ENCODE data around the gene PROX1.

The PROX1 gene

GRCh38 chr1:213987927-213988506 lies at the start of gene PROX1:
PROX1 (plus strand) TSS chr1:213987973; CDS start chr1:213996536, 8,563 bp downstream.
- peak; percentile 87 for DNase-seq

GRCh38 chr1:213938776-213939175 lies 49.0 kb upstream of the PROX1 start:
- DNase-seq = no peak

DNA sequence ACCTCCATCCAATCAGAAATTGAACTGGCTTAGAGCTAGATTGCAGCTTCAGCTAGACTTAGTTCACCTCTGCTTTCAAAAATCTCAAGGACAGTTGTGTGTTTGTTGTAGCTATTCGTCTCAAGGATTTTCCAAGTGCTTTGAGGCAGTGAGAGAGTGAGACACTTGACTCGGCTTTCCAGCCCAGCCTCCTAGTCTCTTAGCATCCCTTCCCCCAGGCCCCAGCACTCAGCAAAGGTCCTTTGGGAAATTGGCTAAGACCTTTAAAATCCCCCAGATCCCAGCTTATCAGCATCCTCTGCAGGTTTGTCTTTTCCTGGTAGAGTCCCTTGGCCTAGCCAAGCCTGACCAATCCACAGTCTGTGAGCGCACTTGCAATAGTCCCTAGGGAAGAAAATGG lies 47.9 kb upstream of the PROX1 start:
- DNase-seq = no peak

DNA sequence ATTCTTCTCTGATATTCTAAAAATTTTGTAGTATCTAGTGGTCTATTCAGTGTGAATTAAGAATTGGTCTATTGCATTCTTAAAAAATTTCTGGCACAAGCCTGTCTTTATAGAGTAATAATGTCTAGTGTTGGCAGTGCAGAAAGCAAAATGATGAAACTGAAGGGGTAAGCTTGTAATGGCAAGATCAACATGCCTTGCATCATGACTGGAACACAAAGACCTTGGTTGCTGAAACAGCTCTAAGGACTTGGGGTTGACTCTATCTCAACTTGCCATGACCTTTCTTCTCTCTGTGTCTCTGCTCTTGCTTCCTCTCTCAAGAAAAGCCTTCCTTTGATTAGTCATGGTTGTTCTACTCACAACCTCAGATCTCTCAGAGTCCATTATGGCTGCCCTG lies 46.8 kb upstream of the PROX1 start:
- DNase-seq = no peak

DNA sequence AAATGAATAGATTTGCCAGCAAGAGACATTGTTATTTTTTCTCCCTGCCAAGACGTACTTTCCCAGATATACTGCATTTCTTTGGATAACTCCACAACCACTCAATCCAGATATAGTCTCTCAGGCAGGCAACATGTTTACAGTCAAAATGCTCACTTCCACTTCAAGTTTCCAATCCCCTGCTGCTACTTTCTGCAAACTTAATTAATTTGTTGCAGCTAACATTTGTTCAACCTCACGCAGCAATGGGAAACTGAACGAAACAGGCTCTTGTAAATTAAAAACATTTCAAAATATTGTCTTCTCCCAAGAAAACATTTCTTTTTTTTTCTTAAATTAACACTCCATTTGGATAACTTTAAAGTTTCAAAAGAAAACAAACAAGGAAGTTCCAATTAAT lies 45.7 kb upstream of the PROX1 start:
- DNase-seq = no peak

DNA sequence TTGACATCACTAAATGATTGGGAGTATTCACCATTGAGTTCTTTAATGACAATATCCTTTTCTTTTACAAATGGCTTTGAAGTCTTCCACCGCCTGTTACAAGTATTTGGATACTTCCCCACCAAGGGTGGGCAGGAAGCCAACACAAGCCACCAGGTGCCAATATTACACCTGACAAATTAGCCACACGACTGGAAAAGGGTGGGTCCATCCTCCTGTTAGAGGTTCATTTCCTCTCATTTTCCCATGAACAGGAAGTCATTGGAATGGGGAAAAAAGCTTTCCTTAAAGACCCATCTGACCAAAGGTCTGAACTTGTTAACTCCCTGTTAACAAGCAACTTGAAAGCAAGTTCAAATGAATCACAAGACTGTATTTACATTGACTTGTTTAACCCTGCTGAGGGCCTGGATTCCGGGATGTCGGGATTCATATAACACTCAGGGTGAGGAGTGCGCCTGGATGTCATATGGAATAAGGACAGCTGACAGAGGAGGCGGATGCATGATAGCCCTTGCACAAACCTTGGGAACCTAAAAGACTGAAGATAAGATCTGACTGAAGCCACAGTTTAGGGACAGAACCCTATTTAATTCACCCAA lies 40.5 kb upstream of the PROX1 start:
- DNase-seq = no peak

- no peak for DNase-seq
Observed at GRCh38 chr1:213951876-213952275, 35.9 kb upstream of the PROX1 start.

DNA sequence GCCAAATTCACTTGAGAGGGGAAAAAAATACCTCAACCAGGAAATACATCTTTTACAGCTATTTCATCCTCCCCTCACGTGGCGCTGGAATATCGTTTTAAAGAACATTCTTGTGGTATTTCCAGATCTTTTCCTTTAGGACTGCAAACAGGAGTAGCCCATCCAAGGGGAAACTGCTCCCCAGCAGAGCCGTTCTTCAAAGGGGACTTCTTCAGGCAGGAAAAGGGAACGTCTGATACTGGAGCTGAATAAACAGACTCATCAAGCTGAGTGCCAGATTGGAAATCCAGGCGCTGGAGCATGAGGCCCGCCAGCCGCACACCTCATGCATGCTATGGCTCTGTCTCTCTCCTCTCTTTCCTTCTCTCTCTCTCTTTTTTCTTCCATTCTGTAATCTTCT lies 34.0 kb upstream of the PROX1 start:
- DNase-seq = no peak

DNA sequence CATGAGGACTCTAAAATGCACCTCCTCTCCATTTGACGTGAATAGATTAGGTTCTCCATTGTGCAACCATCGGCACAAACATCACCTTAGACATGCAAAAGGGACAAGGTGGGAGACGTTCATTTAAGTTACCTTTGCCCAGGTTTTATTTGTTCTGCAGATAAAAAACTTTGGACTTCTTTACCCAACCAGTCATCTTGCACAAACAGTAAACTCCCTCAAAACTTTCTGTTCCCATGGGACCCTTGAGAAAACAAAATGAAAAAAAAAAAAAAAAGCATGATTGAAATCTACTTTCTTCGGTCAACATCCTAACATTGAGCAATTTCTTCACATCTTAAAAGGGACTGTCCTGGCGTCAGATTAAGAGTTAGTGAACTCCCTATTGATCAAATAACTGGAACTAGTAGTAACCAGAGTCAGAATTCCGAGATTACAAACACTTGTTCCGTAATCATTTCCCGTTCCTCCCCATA lies 31.4 kb upstream of the PROX1 start:
- no peak for DNase-seq

GRCh38 chr1:213958346-213958745 lies 29.4 kb upstream of the PROX1 start:
- DNase-seq = no peak

DNA sequence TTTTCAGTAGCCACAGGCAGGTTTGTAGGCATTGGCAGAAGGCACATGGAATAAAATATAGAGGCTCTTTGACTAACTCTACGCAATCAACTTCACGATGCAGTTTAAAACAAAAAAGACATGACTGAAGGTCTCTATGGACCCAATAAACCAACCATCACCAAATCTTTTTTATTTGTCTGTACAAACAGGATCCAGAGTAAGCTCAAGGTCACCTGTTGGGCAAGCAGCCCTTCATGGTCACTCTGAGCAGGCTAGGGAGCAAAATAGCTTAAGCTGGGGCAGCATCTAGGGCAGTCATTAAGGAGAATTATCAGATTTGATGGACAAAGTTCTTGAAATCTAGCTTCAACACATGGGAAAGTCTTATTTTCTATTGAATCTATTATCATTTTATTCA lies 26.8 kb upstream of the PROX1 start:
- DNase-seq = no peak

- DNase-seq = no peak
Observed at GRCh38 chr1:213962508-213962907, 25.3 kb upstream of the PROX1 start.

GRCh38 chr1:213966122-213966521 lies 21.7 kb upstream of the PROX1 start:
- no peak for DNase-seq

DNA sequence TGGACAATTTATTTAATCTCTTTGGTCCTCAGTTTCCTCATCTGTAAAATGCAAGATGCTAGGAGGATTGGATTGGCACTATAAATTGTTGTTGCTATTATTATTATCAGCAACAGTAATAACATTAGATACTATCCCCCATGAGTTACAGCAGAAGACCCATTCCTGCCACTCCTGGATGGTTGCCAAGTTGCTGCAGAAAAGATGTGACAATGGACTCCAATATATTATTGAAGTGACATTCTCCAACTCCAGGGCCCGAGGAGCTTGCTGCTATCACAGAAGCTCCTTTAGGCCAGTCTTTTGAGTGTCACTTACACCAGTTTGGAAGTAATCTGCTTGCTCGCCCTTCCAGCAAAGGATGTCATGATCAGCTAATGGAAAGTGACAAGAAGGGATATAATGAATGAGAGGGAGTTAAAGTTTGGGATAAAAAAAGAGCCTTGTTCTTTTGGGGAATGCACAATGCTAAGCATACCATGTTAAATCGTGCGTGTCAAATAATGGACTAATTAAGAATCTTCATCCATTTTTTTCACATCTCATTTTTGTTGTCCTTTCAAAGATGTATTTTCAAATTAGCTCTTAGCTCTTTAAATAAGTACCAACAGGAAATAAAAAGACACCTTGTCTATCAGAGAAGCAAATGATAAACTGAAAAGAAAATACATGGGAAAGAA lies 19.5 kb upstream of the PROX1 start:
- DNase-seq = no peak

DNA sequence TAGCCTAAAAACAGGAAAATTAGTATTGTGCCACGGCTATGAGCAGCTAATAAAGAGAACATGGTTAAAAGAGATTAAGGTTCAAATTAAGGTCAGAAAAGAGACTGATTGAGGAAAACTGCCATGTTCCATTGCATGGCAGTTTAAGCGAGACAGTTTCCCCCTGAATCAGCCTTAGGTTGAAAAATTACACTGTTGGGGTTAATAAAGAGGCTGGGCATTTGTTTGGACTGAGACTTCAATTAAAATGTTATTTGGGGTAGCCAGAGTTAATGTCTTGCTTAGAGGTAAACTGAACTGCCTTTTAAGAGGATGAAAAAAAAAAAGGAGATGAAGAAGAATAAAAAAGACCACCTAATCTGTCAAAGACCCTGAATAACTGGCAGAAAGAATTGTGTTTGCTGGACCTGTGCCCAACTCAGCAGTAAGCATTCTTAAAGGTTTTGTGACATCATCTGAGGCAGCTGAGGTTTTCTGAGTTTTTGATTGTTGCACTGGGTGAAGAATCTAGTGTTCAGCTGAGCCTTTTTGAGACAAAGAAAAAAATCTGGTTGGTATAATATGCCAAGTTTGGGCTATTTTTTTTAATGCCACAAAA lies 17.7 kb upstream of the PROX1 start:
- no peak for DNase-seq

- no peak for DNase-seq
Observed at GRCh38 chr1:213972141-213972540, 15.6 kb upstream of the PROX1 start.

DNA sequence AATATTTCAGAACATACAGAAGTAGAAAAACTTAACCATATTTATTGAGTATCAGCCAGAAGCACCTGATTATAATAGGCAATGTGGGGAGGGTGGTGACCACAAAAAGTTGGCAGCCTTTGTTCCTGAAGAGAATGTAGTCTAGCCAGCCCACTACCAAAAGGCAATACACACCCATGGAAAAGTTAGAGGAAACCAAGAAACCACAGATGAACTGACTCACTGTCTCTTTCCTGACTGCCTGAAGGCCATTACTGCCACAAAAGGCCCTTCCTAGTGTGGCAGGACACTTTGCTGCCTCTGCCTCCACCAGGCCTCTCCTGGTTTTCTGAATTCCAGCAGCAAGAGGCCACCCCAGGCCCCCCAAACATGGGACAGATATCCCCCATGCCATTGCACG lies 14.6 kb upstream of the PROX1 start:
- no peak for DNase-seq

GRCh38 chr1:213976665-213977485 lies 10.9 kb upstream of the PROX1 start:
- no peak for DNase-seq

DNA sequence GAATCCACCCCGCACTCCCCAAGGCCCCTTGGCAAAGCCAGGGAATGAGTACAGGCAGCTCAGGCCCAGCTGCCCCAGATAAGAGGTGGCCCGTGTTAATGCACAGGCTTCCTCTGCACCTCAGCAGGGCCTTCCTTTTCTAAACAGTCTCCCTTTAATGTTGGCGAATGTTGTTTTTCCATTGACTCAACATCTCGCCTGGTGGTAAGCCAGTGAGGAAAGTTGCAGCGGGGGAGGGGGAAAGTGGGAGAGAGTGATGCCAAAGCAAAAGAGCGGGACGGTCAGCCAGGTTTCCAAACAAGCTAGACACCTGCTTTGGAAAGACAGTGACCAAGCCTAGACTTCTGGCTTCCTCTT lies 10.3 kb upstream of the PROX1 start:
- DNase-seq = no peak

DNA sequence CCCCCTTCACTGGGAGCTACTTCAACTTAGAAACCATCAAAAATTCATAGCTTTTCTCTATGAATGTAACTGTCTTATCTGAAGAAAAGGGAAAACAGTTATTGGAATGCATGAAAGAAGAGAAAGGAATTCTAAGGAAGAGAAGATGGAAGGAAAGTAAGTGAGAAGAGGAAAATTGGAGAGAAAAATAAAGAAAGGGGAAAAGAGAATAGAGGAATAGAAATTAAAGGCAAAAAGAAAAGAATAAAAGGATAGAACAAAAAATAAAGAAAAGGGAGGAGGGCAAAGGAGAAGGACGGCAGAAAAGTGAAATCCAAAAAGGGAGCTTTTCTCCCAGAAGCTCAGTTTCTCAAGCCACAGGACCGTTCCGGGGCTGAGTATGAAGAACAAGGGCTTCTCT lies 9.9 kb upstream of the PROX1 start:
- DNase-seq = no peak

DNA sequence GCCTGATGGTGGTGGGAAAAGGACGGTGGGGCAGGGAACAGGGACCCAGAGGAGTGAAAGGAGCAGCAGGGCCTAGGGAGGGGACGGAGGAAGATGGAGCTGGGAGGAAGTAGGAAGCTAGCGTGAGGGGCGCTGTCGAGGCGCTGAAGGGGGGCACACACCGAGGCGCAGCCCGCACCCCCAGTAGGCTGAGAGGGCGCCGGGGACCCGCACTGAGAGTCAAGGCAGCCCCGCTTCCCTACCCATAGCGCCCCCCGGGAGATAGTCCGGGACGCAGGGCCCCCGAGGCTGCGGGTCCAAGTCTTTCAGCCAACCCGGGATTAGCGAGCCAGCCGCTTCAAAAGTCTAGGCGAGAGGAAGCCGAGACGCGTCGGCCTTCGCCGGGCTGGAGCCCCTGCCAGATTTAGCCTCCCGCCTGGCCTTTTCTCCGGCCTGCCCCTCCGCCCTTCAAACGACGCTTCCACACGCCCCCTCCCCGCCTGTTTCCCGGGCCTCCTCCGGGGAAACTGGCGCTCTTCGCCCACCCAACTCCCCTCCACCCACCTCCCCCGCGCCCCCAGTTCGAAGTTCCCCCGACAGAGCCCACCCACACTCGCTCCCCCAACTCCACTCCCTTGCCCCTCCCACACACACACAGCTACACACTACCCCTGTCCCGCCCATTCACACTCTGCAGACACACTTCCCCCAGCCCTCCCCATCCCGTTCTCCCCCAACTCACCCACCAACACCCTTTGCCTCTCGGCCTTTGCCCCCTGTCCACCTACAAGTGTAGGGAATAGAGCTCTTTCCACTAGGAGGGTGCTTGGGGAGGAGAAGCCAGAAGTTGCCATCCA lies 7.8 kb upstream of the PROX1 start:
- DNase-seq = no peak

DNA sequence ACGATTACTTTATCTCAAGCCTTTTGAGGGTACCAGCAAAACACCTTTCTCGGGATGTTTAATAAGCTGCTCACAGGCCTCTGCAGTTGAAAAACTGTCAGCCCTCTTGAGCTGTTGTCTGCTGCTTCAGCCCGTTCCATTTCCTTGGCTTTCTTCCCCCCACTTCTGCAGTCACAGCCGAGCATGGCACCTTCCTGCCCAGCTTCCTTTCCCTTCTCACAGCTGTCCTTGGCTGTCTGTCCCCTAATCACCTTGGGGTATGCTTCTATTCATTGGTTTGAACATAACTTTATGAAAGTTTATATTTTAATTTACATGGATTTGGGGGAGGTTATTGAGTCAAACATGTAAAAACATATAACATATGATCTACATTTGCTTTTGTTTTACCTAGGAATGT lies 6.9 kb upstream of the PROX1 start:
- no peak for DNase-seq

Data from midbrain (tissue), 1 donor.